Fibroblast of the conjunctiva (primary cell): ENCODE data around the gene PLVAP.

Experiments
- DNase-seq: peaks from one replicate; pipeline ENCODE4 v3.0.0-alpha.2; 2010; ENCODE audit warnings: low read depth

The PLVAP gene

GRCh38 chr19:17357078-17357666 is 20.0 kb downstream of the PLVAP start:
- DNase-seq, result no peak

GRCh38 chr19:17353386-17353785 is 23.8 kb downstream of the PLVAP start:
- DNase-seq, result no peak

GRCh38 chr19:17352608-17353280 is 24.4 kb downstream of the PLVAP start:
- DNase-seq, result no peak

GRCh38 chr19:17351815-17352435 is 25.2 kb downstream of the PLVAP start:
- no peak for DNase-seq

- no peak for DNase-seq
Observed at GRCh38 chr19:17348700-17349099, 28.4 kb downstream of the PLVAP start.

GRCh38 chr19:17347877-17348276 is 29.3 kb downstream of the PLVAP start:
- DNase-seq, result no peak

- DNase-seq, result no peak
Observed at GRCh38 chr19:17347361-17347760, 29.8 kb downstream of the PLVAP start.

GRCh38 chr19:17346109-17346671 is 31.0 kb downstream of the PLVAP start:
- no peak for DNase-seq

GRCh38 chr19:17341845-17342244 is 35.3 kb downstream of the PLVAP start:
- no peak for DNase-seq

- no peak for DNase-seq
Observed at GRCh38 chr19:17341386-17341785, 35.8 kb downstream of the PLVAP start.

GRCh38 chr19:17340871-17341357 is 36.2 kb downstream of the PLVAP start:
- DNase-seq, result no peak

- DNase-seq, result no peak
Observed at GRCh38 chr19:17340302-17340870, 36.8 kb downstream of the PLVAP start.

- no peak for DNase-seq
Observed at GRCh38 chr19:17339088-17339741, 37.9 kb downstream of the PLVAP start.

- no peak for DNase-seq
Observed at GRCh38 chr19:17338433-17339078, 38.6 kb downstream of the PLVAP start.

- no peak for DNase-seq
Observed at GRCh38 chr19:17337675-17338432, 39.3 kb downstream of the PLVAP start.

GRCh38 chr19:17336872-17337674 is 40.1 kb downstream of the PLVAP start, which contains the start of gene GTPBP3:
TSS of gene GTPBP3 (plus strand) at chr19:17337553. CDS start at chr19:17337612, 59 bp downstream.
- peak; percentile 96 for DNase-seq

- DNase-seq, result no peak
Observed at GRCh38 chr19:17335575-17335974, 41.6 kb downstream of the PLVAP start.

GRCh38 chr19:17334414-17335409 is 42.4 kb downstream of the PLVAP start, which contains the start of gene ANO8:
TSS of gene ANO8 (minus strand) at chr19:17334855. CDS start at chr19:17334670, 185 bp downstream.
- DNase-seq, result peak; percentile 90
